Epidermal melanocyte (primary cell): ENCODE data around the gene IL31.
"Not testable (repeated sequence)": the region's sequence is repeated elsewhere in the genome, so short reads cannot be mapped to it uniquely, and the experiment has no call there.

Experiments
- DNase-seq: peaks from one replicate; pipeline ENCODE4 v3.0.0; 2011; ENCODE audit warnings: low spot score; ENCODE audit not compliant: insufficient read length

The IL31 gene

DNA sequence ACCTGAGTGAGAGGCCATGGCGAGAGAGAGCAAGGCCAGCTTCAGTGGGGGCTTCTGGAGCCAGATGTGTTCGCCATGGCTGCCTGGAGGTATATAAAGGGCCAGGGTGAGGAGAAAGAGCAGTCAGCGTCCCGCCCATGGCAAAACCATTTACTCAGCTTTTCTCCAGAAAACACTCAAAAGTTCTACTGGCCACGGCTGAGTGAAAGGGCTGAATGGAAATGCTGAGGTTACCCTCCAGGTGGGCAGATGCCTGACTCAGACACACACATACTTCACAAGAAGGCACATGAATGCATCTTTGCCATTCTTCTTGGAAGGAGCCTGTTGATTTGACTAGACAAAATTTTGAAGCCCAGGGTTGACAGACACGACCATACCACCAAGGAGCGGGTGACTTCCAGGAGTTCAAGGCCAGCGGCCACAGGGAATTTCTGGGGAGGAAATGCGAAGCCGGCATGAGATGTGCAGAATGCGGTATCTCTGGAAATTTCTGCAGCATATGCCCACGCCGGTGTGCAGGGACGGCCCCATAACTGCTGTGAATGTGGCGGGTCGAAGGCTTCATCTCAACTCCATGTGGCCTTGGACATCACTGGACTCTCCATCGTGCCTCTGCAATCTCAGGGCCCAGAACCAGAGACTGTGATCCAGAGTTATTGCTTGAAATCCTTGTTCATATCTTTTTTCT lies at the start of gene IL31:
Gene IL31 (minus strand): TSS at position 67 of the 691 bp plus-strand sequence. CDS start 49 bp downstream, at position 18.
- no peak for DNase-seq

DNA sequence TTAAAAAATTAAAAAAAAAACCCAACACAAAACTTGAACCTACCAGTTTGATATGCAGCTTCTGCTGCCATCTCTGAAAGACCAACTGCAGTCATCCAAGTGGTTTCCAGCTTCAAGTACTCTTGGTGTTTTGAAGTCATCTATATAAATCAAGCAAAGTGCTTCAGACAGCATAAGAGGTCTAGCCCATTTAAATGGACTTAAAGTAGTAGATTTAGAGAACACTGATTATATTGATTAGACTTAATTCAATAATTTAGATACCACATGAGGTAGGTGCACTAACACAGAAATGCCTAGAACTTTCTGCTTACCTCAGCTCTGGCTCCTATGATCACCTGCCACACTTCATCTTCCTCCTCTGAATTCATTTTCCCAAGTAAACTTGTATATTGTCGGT lies 42.4 kb upstream of the IL31 start:
- DNase-seq = no peak

DNA sequence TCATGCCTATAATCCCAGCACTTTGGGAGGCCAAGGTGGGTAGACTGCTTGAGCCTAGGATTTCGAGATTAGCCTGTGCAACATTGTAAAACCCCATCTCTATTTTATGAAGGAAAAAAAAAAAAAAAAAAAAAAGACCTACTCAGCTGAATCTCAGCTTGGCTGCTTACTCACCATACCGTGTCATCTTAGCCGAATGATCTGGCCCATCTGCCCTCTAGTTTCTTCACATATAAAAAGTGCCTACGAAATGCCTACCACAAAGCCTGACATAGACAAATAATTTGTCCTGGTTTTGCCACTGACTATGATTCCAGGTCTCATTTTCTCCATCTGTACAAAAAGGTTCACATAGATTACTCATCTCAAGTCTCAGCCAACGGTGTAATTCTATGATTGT lies 41.8 kb upstream of the IL31 start:
- DNase-seq = no peak

DNA sequence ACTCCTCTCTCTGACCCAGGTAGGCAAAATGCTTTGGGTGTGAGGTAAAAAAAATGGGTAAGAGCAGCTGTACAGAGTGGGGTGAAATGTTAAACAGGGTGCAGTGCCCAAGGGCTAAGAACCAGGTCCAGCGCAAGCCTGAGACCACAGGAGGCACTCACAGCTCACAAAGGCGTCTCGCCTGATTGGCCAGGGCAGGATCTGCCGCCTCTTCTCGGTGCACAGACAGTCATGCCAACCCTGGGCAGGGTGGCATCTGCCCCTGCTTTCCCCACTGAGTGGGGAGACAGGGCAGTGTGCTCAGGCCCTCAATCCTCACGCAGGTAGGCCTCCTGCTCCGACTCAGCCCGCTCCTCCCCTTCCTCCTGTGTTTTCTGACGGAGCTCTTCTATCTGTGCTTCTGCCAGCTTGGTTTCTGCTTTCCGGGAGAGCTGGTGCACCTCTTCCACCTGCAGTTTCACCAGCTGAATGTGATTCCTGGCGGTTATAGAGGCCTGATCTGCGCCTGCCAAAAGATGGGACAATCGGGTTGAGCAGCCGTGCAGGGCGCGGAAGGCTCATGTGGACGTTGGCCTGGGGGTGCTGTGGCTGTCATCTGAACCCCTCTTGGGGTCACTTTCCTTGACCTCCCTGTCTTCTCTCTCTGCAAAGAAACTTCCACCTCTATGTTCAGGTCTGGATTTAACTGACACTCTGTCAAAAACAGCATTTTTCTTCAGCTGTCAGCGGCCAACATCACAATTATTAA lies 34.2 kb upstream of the IL31 start:
- no peak for DNase-seq

DNA sequence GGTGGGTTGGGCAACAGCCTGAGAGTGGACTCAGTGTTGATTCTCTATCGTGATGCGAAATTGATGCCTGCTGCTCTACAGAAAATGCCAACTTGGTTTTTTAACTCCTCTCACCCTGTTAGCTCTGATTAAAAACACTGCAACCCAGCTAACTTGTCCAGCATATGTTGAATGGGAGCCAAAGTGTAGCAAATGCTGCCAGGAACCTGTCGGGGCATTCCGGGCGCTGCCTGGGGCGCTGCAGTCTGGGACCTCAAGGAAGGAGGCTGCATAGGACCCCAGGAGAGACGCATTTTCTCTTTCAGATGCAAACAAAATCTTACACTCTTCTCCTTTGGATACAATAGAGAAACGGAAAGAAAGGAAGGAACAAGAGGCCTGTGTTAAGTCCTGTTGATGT lies 33.4 kb upstream of the IL31 start:
- DNase-seq = no peak

DNA sequence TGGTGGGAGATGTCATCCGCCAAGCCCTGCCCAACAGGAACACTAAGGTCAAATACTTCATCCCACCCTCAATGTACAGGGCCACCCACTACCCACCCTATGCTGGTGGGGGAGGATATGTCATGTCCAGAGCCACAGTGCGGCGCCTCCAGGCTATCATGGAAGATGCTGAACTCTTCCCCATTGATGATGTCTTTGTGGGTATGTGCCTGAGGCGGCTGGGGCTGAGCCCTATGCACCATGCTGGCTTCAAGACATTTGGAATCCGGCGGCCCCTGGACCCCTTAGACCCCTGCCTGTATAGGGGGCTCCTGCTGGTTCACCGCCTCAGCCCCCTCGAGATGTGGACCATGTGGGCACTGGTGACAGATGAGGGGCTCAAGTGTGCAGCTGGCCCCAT lies 33.0 kb upstream of the IL31 start:
- no peak for DNase-seq

DNA sequence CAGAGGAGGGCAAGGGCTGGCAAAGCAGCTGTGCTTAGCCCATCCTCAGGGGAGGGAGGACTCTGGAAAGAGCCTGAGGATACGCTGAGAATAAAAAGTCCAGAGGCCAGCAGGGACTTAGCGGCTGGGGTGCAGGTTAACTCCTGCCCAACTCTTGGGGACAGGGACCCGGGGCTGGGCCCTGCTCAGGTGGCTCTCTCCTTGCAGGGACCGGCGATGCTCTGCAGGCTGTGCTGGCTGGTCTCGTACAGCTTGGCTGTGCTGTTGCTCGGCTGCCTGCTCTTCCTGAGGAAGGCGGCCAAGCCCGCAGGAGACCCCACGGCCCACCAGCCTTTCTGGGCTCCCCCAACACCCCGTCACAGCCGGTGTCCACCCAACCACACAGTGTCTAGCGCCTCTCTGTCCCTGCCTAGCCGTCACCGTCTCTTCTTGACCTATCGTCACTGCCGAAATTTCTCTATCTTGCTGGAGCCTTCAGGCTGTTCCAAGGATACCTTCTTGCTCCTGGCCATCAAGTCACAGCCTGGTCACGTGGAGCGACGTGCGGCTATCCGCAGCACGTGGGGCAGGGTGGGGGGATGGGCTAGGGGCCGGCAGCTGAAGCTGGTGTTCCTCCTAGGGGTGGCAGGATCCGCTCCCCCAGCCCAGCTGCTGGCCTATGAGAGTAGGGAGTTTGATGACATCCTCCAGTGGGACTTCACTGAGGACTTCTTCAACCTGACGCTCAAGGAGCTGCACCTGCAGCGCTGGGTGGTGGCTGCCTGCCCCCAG lies 32.3 kb upstream of the IL31 start:
- DNase-seq = no peak

DNA sequence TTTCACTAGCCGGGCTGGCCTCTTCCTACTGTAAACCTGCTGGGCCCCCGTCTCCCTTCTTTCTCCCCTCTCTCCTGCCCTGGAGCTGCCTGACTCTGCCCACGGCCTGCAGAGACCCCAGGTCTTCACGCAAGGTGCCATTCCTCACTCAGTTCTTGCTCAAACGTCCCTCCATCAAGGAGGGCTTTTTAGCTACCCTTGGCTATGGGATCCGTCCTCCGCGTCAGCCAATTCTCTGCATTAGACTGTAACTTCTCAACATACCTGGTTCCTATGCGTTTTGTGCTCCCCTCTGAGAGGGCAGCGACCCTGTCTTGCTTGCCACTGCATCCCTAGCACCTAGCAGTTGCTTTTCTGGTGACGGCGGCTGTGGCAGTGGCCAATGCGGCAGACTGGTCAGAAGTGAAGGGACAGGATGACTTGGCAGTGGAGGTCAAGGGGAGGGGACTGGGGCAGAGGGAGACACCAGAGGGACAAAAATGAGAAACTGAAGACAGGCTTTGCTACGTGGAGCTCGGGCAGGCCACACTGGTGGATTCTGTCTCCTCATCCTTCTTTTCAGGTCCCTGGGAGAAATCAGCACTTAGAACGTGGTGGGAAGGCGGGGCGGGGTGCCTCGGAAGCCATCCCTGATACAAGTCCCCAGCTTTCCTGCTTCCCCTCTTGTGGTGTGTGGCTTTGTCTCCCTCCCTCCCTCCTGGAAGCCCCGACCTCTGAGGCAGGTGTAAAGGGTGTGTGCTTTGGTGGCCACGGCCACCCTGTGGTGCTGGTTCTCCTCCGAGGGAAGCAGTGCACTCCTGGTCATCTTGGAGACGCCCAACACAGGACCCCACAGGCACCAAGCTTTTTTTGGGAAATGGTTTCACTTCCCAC lies 31.3 kb upstream of the IL31 start:
- no peak for DNase-seq

DNA sequence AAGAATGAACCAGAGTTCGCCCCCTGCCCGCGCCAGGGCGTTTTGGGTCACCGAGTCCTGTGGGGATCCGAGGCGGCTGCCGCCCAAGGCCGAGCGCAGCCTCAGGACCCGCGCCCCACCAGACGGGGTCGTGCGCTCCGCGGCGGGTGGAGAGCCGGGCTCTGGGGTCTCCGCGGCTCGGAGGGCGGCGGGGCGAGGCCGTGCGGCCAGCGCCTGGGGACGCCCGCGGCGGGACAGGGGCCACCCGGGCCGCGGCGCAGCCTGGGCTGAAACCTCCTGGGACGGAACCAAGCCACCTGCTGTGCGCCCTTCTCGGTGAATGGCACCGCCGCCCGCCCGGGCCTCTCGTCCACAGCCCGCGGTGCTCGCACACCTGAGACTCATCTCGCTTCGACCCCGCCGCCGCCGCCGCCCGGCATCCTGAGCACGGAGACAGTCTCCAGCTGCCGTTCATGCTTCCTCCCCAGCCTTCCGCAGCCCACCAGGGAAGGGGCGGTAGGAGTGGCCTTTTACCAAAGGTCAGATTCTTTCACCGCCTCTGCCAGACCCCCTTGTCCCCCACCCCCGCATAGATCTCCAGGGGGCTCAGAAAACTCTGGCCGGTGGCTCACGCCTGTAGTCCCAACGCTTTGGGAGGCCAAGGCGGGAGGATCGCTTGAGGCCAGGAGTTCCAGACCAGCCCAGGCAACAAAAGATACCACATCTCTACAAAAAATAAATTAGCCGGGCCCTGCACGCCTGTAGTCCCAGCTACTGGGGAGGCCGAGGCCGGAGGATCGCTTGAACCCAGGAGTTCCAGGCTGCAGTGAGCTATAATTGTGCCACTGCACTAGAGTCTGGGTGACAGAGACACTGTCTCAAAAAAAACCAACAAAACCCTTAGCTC lies 30.4 kb upstream of the IL31 start:
- no peak for DNase-seq

DNA sequence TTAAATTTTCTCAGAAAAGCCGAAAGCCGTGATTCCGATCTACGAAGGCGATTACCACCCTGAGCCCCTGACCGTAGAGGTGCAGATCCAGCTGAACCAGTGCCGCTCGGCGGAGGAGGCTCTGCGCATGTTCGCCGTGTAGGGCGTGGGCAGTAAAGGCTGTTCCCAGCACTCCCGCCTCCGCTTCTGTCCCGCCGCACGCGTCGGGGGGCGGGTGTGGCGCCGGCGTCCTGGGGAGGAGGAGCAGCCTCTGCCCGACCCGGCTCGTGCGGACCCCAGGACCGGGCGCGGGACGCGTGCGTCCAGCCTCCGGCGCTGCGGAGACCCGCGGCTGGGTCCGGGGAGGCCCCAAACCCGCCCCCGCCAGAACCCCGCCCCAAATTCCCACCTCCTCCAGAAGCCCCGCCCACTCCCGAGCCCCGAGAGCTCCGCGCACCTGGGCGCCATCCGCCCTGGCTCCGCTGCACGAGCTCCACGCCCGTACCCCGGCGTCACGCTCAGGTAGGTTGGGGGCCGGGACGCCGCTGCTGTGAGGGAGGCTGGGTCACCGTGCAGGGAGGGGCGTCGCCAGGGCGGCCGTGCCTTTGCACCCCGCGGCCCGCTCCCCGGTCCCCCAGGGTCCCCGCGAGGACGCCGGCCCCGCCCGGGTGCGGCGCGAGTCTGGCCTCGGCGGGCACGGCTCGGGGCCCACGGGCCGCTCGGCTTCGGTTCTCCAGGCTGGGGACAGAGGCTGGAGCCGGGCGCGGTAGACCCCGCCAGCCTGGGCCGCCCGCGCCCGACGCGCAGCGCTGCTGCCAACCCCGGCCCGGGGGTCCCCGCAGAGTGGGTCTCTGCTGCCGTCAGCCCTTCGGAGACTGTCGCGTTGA lies 29.5 kb upstream of the IL31 start, which contains the start of gene B3GNT4:
Gene B3GNT4 (plus strand): TSS at position 409 of the 866 bp plus-strand sequence. CDS start 910 bp downstream, outside the sequence.
- no peak for DNase-seq

DNA sequence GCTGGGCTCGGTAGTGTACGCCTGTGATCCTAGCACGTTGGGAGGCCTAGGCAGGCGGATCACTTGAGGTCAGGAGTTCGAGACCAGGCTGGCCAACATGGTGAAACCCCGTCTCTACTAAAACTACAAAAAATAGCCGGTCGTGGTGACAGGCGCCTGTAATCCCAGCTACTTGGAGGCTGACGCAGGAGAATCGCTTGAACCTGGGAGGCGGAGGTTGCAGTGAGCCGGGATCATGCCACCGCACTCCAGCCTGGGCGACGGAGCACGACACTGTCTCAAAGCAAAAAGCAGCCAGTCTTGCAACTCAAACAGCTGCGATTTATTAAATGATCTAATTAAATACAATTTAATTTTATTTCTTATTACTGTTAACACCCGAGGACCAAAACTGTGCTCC lies 28.8 kb upstream of the IL31 start:
- not testable (repeated sequence) for DNase-seq

DNA sequence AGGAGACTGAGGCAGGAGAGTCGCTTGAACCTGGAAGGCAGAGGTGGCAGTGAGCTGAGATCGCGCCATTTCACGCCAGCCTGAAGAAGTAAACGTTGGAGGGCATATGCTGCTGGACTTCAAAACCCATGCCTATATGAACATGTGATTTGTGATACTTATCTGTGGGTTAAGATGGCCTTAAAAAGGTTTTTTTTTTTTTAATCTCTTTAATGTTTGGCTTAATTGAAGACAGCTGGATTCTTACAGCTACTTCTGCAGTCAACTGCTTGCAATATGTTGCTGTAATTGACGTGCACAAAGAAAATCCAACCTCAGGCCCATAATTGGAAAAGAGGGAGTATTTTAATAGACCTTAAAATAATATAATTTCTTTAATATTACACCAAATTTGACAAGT lies 28.0 kb upstream of the IL31 start:
- no peak for DNase-seq

DNA sequence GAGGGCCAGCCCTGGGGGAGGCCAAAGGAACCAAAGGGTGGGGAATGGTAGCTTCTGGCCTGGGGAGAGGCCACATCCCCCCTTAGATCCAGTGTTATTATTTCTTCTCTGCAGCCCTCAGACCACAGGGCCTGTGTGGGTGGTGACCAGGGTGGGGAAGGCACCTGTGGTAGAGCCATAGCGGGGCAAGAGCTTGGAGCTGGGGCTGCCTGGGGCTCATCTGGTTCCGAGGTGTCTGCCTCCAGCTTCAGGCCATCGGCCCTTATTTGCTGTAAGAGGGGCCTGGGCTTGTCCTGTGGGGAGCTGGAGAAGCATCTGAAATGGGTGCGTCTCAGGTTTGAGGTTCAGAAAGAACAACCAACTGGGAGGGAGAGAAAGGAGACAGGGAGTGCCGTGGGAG lies 27.4 kb upstream of the IL31 start:
- no peak for DNase-seq

DNA sequence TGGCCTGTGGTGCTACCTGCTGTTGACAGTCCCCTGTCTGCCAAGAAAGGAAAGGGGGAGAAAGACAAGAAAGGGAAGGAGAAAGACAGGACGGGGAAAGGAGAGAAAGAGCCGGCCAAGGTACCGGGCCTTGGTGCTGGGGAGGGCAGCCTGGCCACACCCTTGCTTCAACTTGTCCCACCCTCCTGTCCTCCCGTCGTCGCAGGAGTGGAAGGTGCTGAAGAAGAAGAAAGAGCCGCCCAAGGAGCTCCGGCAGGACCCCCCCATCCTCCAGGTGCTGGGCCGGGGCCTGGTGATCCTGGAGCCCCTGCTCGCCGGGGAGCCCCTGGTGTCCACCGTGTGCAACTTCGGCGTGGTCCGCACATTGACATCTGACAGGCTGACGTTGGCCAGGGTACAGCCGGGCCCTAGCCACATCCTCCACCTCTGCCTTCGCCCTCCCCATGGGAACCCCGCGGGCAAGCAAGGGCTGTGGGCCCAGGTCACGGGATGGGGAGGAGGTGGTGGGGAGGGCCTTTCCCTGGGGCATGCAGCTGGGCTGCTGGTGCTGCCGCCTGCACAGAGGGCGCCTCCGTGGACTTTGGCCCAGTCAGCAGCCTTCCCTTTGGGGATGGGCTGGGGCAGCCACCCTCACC lies 26.6 kb upstream of the IL31 start:
- DNase-seq = no peak

DNA sequence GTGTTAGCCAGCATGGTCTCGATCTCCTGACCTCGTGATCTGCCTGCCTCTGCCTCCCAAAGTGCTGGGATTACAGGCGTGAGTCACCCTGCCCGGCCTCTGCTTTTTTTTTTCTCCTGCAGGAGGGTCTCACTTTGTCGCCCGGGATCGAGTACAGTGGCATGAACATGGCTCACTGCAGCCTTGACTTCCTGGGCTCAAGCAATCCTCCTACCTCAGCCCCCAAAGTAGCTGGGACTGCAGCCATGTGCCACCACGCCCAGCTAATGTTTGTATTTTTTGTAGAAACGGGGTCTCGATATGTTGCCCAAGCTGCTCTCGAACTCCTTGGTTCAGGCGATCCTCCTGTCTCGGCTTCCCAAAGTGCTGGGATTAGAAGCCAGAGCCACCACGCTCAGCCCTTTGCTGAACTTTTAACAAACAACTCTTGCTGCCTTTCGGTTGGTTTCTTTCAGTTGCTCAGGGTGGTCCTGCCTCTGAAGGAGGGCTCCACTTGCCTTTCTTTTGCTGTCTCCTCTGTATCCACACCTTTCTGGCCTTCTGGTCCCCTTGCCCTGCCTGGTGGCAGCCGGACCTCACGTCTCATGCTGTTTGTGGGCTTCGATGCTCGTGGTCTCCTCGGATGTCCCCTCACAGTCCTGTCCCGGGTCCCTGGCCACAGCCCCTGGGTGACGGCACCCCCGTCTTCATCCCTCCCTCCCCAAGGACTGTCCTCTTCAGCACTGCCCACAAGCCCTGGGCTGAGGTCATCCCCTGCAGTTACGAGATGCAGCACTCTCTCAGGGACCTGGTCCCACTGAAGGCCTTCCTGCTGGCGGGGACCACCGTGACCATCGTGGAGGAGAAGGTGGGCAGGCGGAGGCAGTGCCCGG lies 25.7 kb upstream of the IL31 start:
- DNase-seq = no peak

DNA sequence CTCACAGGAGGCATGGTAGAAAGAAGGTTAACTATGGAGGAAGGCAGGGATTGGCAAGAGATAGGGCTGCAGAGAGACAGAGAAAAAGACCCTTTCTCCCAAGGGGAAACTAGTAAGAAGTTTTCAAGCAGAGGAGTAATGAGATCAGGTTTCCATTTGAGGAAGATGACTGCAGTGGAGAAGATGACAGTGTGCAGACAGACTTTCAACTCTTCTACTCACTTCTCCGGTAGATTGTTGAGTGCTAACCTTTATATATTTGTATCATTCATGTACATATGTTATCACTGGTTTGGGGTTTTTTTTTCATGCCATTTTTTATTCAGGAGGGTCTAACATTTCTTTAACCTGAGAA lies 23.6 kb upstream of the IL31 start:
- no peak for DNase-seq

DNA sequence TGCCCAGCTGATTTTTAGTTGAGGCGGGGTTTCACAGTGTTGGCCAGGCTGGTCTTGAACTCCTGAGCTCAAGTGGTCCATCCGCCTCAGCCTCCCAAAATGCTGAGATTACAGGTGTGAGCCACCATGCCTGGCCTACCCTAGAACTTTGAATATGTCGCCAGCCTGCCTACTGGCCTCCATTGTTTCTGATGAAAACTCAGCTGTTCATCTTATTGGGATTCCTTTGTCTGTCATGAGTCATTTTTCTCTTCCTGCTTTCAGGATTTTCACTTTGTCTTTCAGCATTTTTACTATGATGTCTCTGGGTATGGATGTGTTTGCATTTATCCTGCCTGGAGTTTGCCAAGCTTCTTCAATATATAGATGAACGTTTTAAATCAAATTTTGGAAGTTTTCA lies 21.4 kb upstream of the IL31 start:
- DNase-seq = no peak

DNA sequence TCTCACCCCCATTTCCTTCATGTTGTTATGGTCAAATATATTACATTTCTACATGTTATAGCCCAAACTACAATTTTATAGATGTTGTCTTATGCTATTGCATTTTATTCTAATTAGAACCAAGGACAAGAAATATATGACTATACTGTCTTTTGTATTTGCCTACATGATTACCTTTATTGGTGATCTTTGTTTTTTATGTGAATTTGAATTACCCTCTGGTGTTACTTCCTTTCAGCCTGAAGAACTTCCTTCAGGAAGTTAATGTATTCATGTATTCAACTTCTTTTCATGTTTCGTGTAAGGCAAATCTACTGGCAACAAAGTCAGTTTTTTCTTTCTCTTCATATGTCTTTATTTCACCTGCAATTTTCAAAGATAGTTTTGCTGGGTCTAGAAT lies 20.8 kb upstream of the IL31 start:
- no peak for DNase-seq
